ENCODE results near the gene ASS1.
"Not testable (repeated sequence)": the region's sequence is repeated elsewhere in the genome, so short reads cannot be mapped to it uniquely, and the experiment has no call there.

Gene ASS1

GRCh38 chr9:130431536-130432303 is 13.0 kb upstream of the ASS1 start:
- no peak overlapping the region for H3K4me3 ChIP-seq (ENCODE audit: low read depth, low read length)
- DNase-seq (ENCODE audit: low read depth) = no peak

GRCh38 chr9:130432362-130432761 is 12.4 kb upstream of the ASS1 start:
- no peak overlapping the region for H3K4me3 ChIP-seq (ENCODE audit: low read depth, low read length)

GRCh38 chr9:130432796-130433167 is 12.0 kb upstream of the ASS1 start:
- no peak for DNase-seq (ENCODE audit: low read depth)
- no peak overlapping the region for H3K4me3 ChIP-seq (ENCODE audit: low read depth, low read length)

More at GRCh38 chr9:130432362-130432761, 12.4 kb upstream of the ASS1 start:
- no peak for DNase-seq (ENCODE audit: low read depth)

- no peak for DNase-seq (ENCODE audit: low read depth)
- peak overlapping the region; percentile 36 for H3K4me3 ChIP-seq (ENCODE audit: low read depth, low read length)
These were observed 11.4 kb upstream of the ASS1 start for GRCh38 chr9:130433168-130433946.

- no peak overlapping the region for H3K4me3 ChIP-seq (ENCODE audit: low read depth, low read length)
- no peak for DNase-seq (ENCODE audit: low read depth)
These were observed 10.9 kb upstream of the ASS1 start for GRCh38 chr9:130433947-130434262.

- H3K4me3 ChIP-seq (ENCODE audit: low read depth, low read length); DNase-seq (ENCODE audit: low read depth): not testable (repeated sequence)
These were observed 10.1 kb upstream of the ASS1 start for GRCh38 chr9:130434656-130435055.

GRCh38 chr9:130437011-130437789 is 7.6 kb upstream of the ASS1 start:
- no peak for DNase-seq (ENCODE audit: low read depth)
- H3K4me3 ChIP-seq (ENCODE audit: low read depth, low read length) = no peak overlapping the region

GRCh38 chr9:130438382-130438981 is 6.3 kb upstream of the ASS1 start:
- H3K4me3 ChIP-seq (ENCODE audit: low read depth, low read length) = no peak overlapping the region
- no peak for DNase-seq (ENCODE audit: low read depth)

- no peak overlapping the region for H3K4me3 ChIP-seq (ENCODE audit: low read depth, low read length)
- DNase-seq (ENCODE audit: low read depth) = no peak
These were observed 3.7 kb upstream of the ASS1 start for GRCh38 chr9:130441031-130441430.

GRCh38 chr9:130442746-130443455 is 1.9 kb upstream of the ASS1 start:
- no peak for DNase-seq (ENCODE audit: low read depth)
- H3K4me3 ChIP-seq (ENCODE audit: low read depth, low read length) = no peak overlapping the region

GRCh38 chr9:130443456-130443801 is 1.3 kb upstream of the ASS1 start:
- H3K4me3 ChIP-seq (ENCODE audit: low read depth, low read length) = no peak overlapping the region
- no peak for DNase-seq (ENCODE audit: low read depth)

GRCh38 chr9:130443840-130444492 is 795 bp upstream of the ASS1 start:
- H3K4me3 ChIP-seq (ENCODE audit: low read depth, low read length) = no peak overlapping the region
- no peak for DNase-seq (ENCODE audit: low read depth)

GRCh38 chr9:130445268-130445983 is 665 bp downstream of the ASS1 start:
- DNase-seq (ENCODE audit: low read depth) = no peak
- peak overlapping the region; percentile 55 for H3K4me3 ChIP-seq (ENCODE audit: low read depth, low read length)

GRCh38 chr9:130446101-130446861 is 1.5 kb downstream of the ASS1 start:
- peak; percentile 87 for DNase-seq (ENCODE audit: low read depth)

GRCh38 chr9:130447193-130447816 is 2.5 kb downstream of the ASS1 start:
- H3K4me3 ChIP-seq (ENCODE audit: low read depth, low read length) = no peak overlapping the region
- no peak for DNase-seq (ENCODE audit: low read depth)

More at GRCh38 chr9:130446101-130446861, 1.5 kb downstream of the ASS1 start:
- peak overlapping the region; percentile 55 for H3K4me3 ChIP-seq (ENCODE audit: low read depth, low read length)

GRCh38 chr9:130448035-130448624 is 3.4 kb downstream of the ASS1 start:
- H3K4me3 ChIP-seq (ENCODE audit: low read depth, low read length) = no peak overlapping the region
- peak; percentile 24 for DNase-seq (ENCODE audit: low read depth)

Data from skeletal muscle cell (primary cell).